Subcutaneous adipose tissue (tissue), 4 donors: ENCODE data around the gene C5. TPM values are rescaled to one million over a fixed set of nuclear protein-coding genes. Genes with fewer than 3 reads are reported as not detected.

Experiments
- CTCF ChIP-seq: fragments of 450-650 bp; IDR thresholded peaks from one replicate; pipeline ENCODE4 v1.5.1; 2016; ENCODE audit warnings: low read depth, mild to moderate bottlenecking, control low read depth, antibody characterized with exemption, moderate library complexity
- total RNA-seq, 4 donors: library from RNA; depleted of rRNA; stranded (reverse); fragments of >200 nt; gene quantifications; one replicate each; pipeline ENCODE4 v1.1.0, GENCODE V29; 2016

C5 gene
- total RNA-seq, 4 donors from 2014 or later: 13.6 to 23.7 (median 16.5) TPM

GRCh38 chr9:120947222-120947621, 102.9 kb downstream of the C5 start:
- no peak for TF ChIP-seq CTCF

GRCh38 chr9:120946259-120946658, 103.8 kb downstream of the C5 start:
- no peak for TF ChIP-seq CTCF

- TF ChIP-seq CTCF: no peak
These were observed 105.1 kb downstream of the C5 start for GRCh38 chr9:120944948-120945347.

- TF ChIP-seq CTCF: no peak
These were observed 105.6 kb downstream of the C5 start for GRCh38 chr9:120944434-120944843.

GRCh38 chr9:120942186-120943001, 107.7 kb downstream of the C5 start:
- TF ChIP-seq CTCF: no peak

- TF ChIP-seq CTCF: no peak
These were observed 108.9 kb downstream of the C5 start for GRCh38 chr9:120941046-120941770.

- no peak for TF ChIP-seq CTCF
These were observed 109.5 kb downstream of the C5 start for GRCh38 chr9:120940573-120940972.
